H9 (cell line): ENCODE measurements around the gene SIGLEC8. TPM values are rescaled to one million over a fixed set of nuclear protein-coding genes. Genes with fewer than 3 reads are reported as not detected.

ENCODE experiments used
- DNase-seq: peaks from one replicate; pipeline ENCODE4 v3.0.0-alpha.2; 2017
- H2AFZ ChIP-seq: one replicate; pipeline ENCODE4 v1.6.1; 2013; ENCODE audit warnings: mild to moderate bottlenecking, low read length, control low read depth, moderate library complexity
- H2AK5ac ChIP-seq: 2 replicates; pipeline ENCODE4 v1.6.1; 2013; ENCODE audit warnings: low read length, control low read depth, mixed read lengths; ENCODE audit not compliant: insufficient read length
- H2BK120ac ChIP-seq: one replicate; pipeline ENCODE4 v1.6.1; 2013; ENCODE audit warnings: low read depth, mild to moderate bottlenecking, low read length, control low read depth, inconsistent platforms; ENCODE audit not compliant: poor library complexity, severe bottlenecking
- H2BK12ac ChIP-seq: 2 replicates; pipeline ENCODE4 v1.6.1; 2013; ENCODE audit warnings: low read length, control low read depth, mixed read lengths, low read depth; ENCODE audit not compliant: insufficient read length
- H2BK15ac ChIP-seq: 2 replicates; pipeline ENCODE4 v1.6.1; 2013; ENCODE audit warnings: low read depth, low read length, control low read depth
- H2BK20ac ChIP-seq: one replicate; pipeline ENCODE4 v1.6.1; 2013; ENCODE audit warnings: low read depth, mild to moderate bottlenecking, low read length, control low read depth, inconsistent platforms; ENCODE audit not compliant: poor library complexity, severe bottlenecking
- H2BK5ac ChIP-seq: 2 replicates; pipeline ENCODE4 v1.6.1; 2013; ENCODE audit warnings: low read length, control low read depth, mixed read lengths; ENCODE audit not compliant: insufficient read length
- H3K14ac ChIP-seq: 2 replicates; pipeline ENCODE4 v1.6.1; 2013; ENCODE audit warnings: low read length, control low read depth; ENCODE audit not compliant: insufficient read depth
- H3K18ac ChIP-seq: 2 replicates; pipeline ENCODE4 v1.6.1; 2013; ENCODE audit warnings: low read depth, mild to moderate bottlenecking, mixed read lengths, low read length, control low read depth; ENCODE audit not compliant: insufficient read length
- H3K23ac ChIP-seq: 2 replicates; pipeline ENCODE4 v1.6.1; 2013; ENCODE audit warnings: low read length, control low read depth, mixed read lengths, low read depth; ENCODE audit not compliant: insufficient read length
- H3K23me2 ChIP-seq: 2 replicates; pipeline ENCODE4 v1.6.1; 2013; ENCODE audit warnings: low read depth, mild to moderate bottlenecking, mixed read lengths, low read length, control low read depth; ENCODE audit not compliant: insufficient read length, poor library complexity, severe bottlenecking
- H3K27ac ChIP-seq: 2 replicates; pipeline ENCODE4 v1.5.1; 2013; ENCODE audit warnings: low read length, control low read depth, mixed read lengths, low read depth; ENCODE audit not compliant: insufficient read length
- H3K27me3 ChIP-seq: 2 replicates; pipeline ENCODE4 v1.6.1; 2013; ENCODE audit warnings: low read length, control low read depth, inconsistent platforms; ENCODE audit not compliant: insufficient read depth
- H3K4ac ChIP-seq: 2 replicates; pipeline ENCODE4 v1.6.1; 2013; ENCODE audit warnings: low read depth, mild to moderate bottlenecking, control low read depth, inconsistent platforms, low read length, moderate library complexity
- H3K4me1 ChIP-seq: 2 replicates; pipeline ENCODE4 v1.6.1; 2013; ENCODE audit warnings: low read length, control low read depth, inconsistent platforms; ENCODE audit not compliant: insufficient read depth
- H3K4me2 ChIP-seq: 2 replicates; pipeline ENCODE4 v1.6.1; 2013; ENCODE audit warnings: low read length, control low read depth, mixed read lengths; ENCODE audit not compliant: insufficient read length, insufficient read depth
- H3K56ac ChIP-seq: 2 replicates; pipeline ENCODE4 v1.6.1; 2013; ENCODE audit warnings: low read depth, mild to moderate bottlenecking, mixed read lengths, low read length, control low read depth; ENCODE audit not compliant: insufficient read length
- H3K79me1 ChIP-seq: 2 replicates; pipeline ENCODE4 v1.6.1; 2013; ENCODE audit warnings: low read depth, mild to moderate bottlenecking, moderate library complexity, low read length, control low read depth, inconsistent platforms; ENCODE audit not compliant: insufficient read depth, poor library complexity, severe bottlenecking
- H3K79me2 ChIP-seq: 2 replicates; pipeline ENCODE4 v1.6.1; 2013; ENCODE audit warnings: low read length, control low read depth, inconsistent platforms; ENCODE audit not compliant: insufficient read depth
- H3K9ac ChIP-seq: 2 replicates; pipeline ENCODE4 v1.6.1; 2013; ENCODE audit warnings: low read length, control low read depth, mixed read lengths; ENCODE audit not compliant: insufficient read length; ENCODE audit errors: extremely low read depth
- H3K9me3 ChIP-seq: one replicate; pipeline ENCODE4 v1.6.1; 2013; ENCODE audit warnings: low read depth, low read length, inconsistent platforms; ENCODE audit not compliant: control insufficient read depth
- H3T11ph ChIP-seq: one replicate; pipeline ENCODE4 v1.6.1; 2013; ENCODE audit warnings: mild to moderate bottlenecking, low read length, control low read depth, inconsistent platforms
- H4K20me1 ChIP-seq: one replicate; pipeline ENCODE4 v1.6.1; 2013; ENCODE audit not compliant: control insufficient read depth, insufficient read length, insufficient read depth
- H4K5ac ChIP-seq: 2 replicates; pipeline ENCODE4 v1.6.1; 2013; ENCODE audit warnings: low read depth, mild to moderate bottlenecking, mixed read lengths, low read length, control low read depth; ENCODE audit not compliant: insufficient read length
- H4K8ac ChIP-seq: replicated peaks from 2 replicates; pipeline ENCODE4 v1.6.1; 2013; ENCODE audit warnings: low read length, control low read depth, mixed read lengths, low read depth; ENCODE audit not compliant: insufficient read length
- H4K91ac ChIP-seq: 2 replicates; pipeline ENCODE4 v1.6.1; 2013; ENCODE audit warnings: low read depth, mild to moderate bottlenecking, moderate library complexity, mixed read lengths, low read length, control low read depth; ENCODE audit not compliant: insufficient read length
- H3K27ac Mint-ChIP-seq, 3 experiments: 2 replicates in 2 of 3; 3 replicates in 1 of 3; pipeline ENCODE4 v1.8.0; 2020 to 2021; ENCODE audit warnings: mixed read lengths in 3 of 3, mild to moderate bottlenecking in 1 of 3, moderate library complexity in 1 of 3
- H3K27me3 Mint-ChIP-seq: 2 replicates; pipeline ENCODE4 v1.8.0; 2021; ENCODE audit warnings: low read depth, mild to moderate bottlenecking, moderate library complexity, mixed read lengths
- H3K36me3 Mint-ChIP-seq, 3 experiments: 2 replicates in 2 of 3; 3 replicates in 1 of 3; pipeline ENCODE4 v1.8.0; 2020 to 2021; ENCODE audit warnings: low read depth in 3 of 3, mixed read lengths in 3 of 3; ENCODE audit not compliant: insufficient read depth in 1 of 3
- H3K4me1 Mint-ChIP-seq, 2 experiments: 2 replicates each; pipeline ENCODE4 v1.8.0; 2020; ENCODE audit warnings: mixed read lengths in 2 of 2
- H3K4me3 Mint-ChIP-seq, 2 experiments: 2 replicates in 1 of 2; 3 replicates in 1 of 2; pipeline ENCODE4 v1.8.0; 2020 to 2021; ENCODE audit warnings: mild to moderate bottlenecking in 2 of 2, mixed read lengths in 2 of 2, moderate library complexity in 1 of 2
- H3K9me3 Mint-ChIP-seq, 2 experiments: 2 replicates in 1 of 2; 3 replicates in 1 of 2; pipeline ENCODE4 v1.8.0; 2020; ENCODE audit warnings: mild to moderate bottlenecking in 2 of 2, mixed read lengths in 2 of 2, moderate library complexity in 1 of 2
- WGBS: extraction: QIAGEN DNeasy Blood & Tissue Kit; methylation state at CpG from one replicate; pipeline ENCODE4 v1.1.7; 2013; ENCODE audit warnings: missing lambda C conversion rate, low lambda C conversion rate, mixed read lengths; ENCODE audit not compliant: insufficient read length; ENCODE audit errors: extremely low coverage; 5-methylcytosine and 5-hydroxymethylcytosine counted together
- total RNA-seq: library from RNA; stranded (reverse); gene quantifications from 2 replicates; pipeline ENCODE4 v1.2.1, GENCODE V29; 2021
- TF ChIP-seq, protein P1 (sequence below): fragments of 200-600 bp; sonication (generic); conservative IDR thresholded peaks from 3 replicates; pipeline ENCODE4 v1.8.0; 2021; ENCODE audit warnings: antibody characterized with exemption, mild to moderate bottlenecking

Gene SIGLEC8
- total RNA-seq, 1 experiment from 2014 or later: not detected

- no peak overlapping the region for H3K27ac ChIP-seq
- H4K5ac ChIP-seq: no peak overlapping the region
- H2AFZ ChIP-seq: no peak overlapping the region
- no peak overlapping the region for H3K4me2 ChIP-seq
- no peak overlapping the region for H3K4ac ChIP-seq
- no peak overlapping the region for H2BK20ac ChIP-seq
- H4K20me1 ChIP-seq: no peaks in the 10 kb centered on the region
- Mint-ChIP-seq H3K9me3 (peaks cover 0 to 84% of the 10 kb centered on the region in 2 experiments; a peak in 2 of 5 replicates), H3K27me3 (peaks cover 62% of the 10 kb centered on the region), H3K27ac (no peak overlapping the region), H3K36me3 (no peaks in the 10 kb centered on the region), H3K4me1 (peaks cover 0 to 2% of the 10 kb centered on the region in 2 experiments; a peak in 1 of 4 replicates), H3K4me3 (no peak overlapping the region)
- H3T11ph ChIP-seq: no peak overlapping the region
- H3K56ac ChIP-seq: no peak overlapping the region
- no peak overlapping the region for H2BK120ac ChIP-seq
- H3K23me2 ChIP-seq: no peaks in the 10 kb centered on the region
- H2BK15ac ChIP-seq: no peak overlapping the region
- TF ChIP-seq, protein P1, sequence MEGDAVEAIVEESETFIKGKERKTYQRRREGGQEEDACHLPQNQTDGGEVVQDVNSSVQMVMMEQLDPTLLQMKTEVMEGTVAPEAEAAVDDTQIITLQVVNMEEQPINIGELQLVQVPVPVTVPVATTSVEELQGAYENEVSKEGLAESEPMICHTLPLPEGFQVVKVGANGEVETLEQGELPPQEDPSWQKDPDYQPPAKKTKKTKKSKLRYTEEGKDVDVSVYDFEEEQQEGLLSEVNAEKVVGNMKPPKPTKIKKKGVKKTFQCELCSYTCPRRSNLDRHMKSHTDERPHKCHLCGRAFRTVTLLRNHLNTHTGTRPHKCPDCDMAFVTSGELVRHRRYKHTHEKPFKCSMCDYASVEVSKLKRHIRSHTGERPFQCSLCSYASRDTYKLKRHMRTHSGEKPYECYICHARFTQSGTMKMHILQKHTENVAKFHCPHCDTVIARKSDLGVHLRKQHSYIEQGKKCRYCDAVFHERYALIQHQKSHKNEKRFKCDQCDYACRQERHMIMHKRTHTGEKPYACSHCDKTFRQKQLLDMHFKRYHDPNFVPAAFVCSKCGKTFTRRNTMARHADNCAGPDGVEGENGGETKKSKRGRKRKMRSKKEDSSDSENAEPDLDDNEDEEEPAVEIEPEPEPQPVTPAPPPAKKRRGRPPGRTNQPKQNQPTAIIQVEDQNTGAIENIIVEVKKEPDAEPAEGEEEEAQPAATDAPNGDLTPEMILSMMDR: no peak
- H4K91ac ChIP-seq: no peak overlapping the region
- H3K79me2 ChIP-seq: no peaks in the 10 kb centered on the region
- H3K4me1 ChIP-seq: no peaks in the 10 kb centered on the region
- no peak overlapping the region for H2AK5ac ChIP-seq
- DNase-seq: no peak
- H3K9me3 ChIP-seq: no peaks in the 10 kb centered on the region
- H4K8ac ChIP-seq: no peak overlapping the region
- no peaks in the 10 kb centered on the region for H3K79me1 ChIP-seq
- WGBS: no CpG with 5 or more reads among the region's 4 CpGs
- H3K9ac ChIP-seq: no peak overlapping the region
- H3K14ac ChIP-seq: no peak overlapping the region
- no peaks in the 10 kb centered on the region for H3K27me3 ChIP-seq
- H3K23ac ChIP-seq: no peak overlapping the region
- no peak overlapping the region for H2BK12ac ChIP-seq
- no peak overlapping the region for H3K18ac ChIP-seq
- H2BK5ac ChIP-seq: no peak overlapping the region
Measured at GRCh38 chr19:51469162-51469561, 10.9 kb upstream of the SIGLEC8 start.
